GM19025 (cell line): Measurements from ENCODE around the gene CALN1.

Experiments used
- ATAC-seq: cut with Tn5 transposase; IDR thresholded peaks from one replicate; pipeline ENCODE4 v1.9.1; 2021; ENCODE audit warnings: mild to moderate bottlenecking, low read depth, moderate library complexity; ENCODE audit not compliant: unreplicated experiment

The CALN1 gene

GRCh38 chr7:72334066-72334465 is 78.1 kb downstream of the CALN1 start:
- ATAC-seq: no peak

DNA sequence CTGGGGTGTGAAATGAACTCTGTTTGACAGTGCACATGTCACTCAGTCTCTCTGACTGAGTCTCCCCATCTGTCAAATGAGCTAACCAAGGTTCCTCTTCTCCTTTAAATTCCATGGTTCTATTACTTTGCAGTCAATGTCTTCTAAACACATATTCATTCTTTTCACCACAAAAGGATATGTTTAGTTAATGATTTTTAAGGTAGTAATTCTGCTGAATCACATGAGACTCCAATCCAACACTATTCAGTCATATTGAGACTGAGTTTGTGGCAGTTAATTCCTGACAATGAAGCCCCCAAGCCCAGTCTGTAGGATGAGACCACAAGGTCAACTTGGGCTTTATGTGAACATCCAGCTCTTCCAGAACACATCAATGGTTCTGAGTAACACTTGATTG is 85.3 kb downstream of the CALN1 start:
- ATAC-seq: no peak

DNA sequence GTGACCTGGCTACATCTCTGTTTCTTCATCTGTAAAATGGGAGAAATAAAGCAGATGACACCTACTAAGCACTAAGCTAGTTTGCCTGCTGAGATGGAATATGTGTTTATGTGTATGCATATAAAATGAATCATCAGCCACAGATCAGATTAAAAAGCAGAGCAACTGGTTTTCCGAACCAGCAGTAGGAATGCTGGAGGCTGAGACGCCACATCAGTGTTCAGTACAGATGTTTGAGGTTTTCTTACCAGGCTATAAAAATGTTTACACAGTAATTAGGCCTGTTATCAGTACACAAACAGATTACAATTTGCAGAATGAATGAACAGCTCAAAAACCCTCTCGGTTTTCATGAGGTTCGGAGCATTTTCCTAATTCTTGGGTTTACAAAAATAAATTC is 85.8 kb downstream of the CALN1 start:
- ATAC-seq: no peak

DNA sequence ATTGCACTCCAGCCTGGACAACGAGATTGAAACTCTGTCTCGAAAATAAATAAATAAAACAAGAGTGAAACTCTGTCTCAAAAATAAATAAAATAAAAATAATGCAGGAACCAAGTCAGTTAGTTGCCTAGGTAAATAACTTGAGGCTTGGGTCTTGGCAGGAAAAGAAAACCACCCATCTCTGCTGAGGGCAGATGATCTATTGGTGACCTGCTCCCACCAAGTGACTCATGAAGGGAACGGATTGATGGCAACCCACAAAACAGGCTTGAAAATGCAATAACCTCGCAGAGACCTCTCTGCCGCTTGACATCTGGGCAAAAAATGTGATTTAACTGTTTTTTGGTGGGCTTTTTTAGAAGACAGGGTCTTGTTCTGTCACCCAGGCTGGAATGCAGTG is 86.6 kb downstream of the CALN1 start:
- no peak for ATAC-seq

GRCh38 chr7:72321637-72322036 is 90.5 kb downstream of the CALN1 start:
- no peak for ATAC-seq

DNA sequence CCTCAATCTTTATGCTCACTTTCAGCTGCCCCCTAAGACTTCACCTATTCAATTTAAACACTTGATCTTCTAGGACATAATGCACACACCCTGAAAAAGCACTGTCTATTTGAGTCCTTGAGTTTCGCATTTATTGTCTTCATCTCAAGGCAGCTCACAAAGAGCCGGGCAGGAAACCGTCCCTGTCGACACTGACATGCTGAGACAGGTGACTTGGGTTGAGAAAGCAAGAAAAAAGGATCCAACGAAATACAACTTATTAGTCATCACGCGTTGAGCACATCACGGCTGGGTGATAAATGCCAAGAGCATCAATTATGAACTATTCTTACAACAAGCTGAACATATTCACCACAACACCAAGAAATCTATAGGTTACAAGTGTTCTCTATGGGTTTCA is 91.1 kb downstream of the CALN1 start:
- no peak for ATAC-seq

- ATAC-seq: no peak
These were observed 94.8 kb downstream of the CALN1 start for GRCh38 chr7:72317341-72317740.

GRCh38 chr7:72316148-72316547 is 96.0 kb downstream of the CALN1 start:
- ATAC-seq: no peak

DNA sequence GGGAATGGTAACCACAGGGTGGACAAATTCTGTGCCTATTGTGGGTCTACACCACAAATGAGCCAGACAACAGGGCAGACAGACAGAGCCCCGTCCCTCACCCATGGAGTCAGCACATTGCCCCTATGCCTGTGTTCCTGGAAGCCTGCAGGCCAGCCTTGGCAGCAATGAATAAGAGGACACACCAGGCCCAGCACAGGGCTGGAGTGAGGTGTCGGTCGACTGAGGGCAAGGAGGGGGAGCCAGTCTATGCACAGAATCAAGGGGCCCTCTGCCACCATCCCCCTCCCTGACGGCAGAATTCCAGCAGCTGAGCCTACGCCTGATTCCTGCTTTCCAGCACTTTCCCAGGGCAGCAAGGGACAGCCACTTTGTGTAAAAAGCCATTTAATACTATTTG is 98.2 kb downstream of the CALN1 start:
- no peak for ATAC-seq

- no peak for ATAC-seq
These were observed 101.8 kb downstream of the CALN1 start for GRCh38 chr7:72310301-72310700.

GRCh38 chr7:72309476-72309875 is 102.7 kb downstream of the CALN1 start:
- no peak for ATAC-seq

GRCh38 chr7:72308986-72309385 is 103.2 kb downstream of the CALN1 start:
- ATAC-seq: no peak

- no peak for ATAC-seq
These were observed 104.6 kb downstream of the CALN1 start for GRCh38 chr7:72307566-72307965.

DNA sequence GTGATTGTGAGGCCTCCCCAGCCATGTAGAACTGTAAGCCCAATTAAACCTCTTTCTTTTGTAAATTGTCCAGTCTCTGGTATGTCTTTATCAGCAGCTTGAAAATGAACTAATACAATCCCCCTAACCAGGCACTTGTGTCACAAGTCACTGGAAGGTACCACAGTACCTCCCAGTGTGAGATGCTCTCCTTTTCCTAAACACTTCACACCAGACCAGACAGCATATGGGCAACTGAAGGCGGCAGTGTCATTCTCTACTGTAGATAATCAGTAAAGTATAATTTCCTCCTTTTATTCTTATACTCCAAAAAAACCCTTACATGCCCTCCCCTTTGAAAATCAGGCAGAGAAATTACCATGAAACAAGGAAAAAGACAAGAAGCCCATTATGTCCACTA is 113.2 kb downstream of the CALN1 start:
- ATAC-seq: no peak

GRCh38 chr7:72298091-72298490 is 114.0 kb downstream of the CALN1 start:
- ATAC-seq: no peak

DNA sequence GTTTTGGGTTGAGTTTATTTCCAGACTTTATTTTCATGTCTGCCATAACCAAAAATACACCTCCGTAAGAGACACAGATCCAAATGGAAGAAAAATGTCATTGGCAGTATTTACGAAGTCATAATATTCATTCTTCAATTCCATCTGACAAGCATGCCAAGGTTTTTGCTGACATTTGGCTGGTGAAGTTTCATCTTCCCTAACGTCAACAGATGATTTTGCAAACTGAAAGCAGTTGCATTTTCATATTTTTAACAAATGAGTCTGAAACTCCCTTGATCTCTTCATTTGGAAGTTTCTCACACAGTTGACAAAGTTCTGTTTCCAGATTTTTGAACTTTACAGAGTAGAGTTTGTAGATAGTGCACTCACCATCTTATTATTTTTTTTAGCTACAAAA is 114.5 kb downstream of the CALN1 start:
- no peak for ATAC-seq

- ATAC-seq: no peak
These were observed 119.3 kb downstream of the CALN1 start for GRCh38 chr7:72292794-72293193.

GRCh38 chr7:72292118-72292517 is 120.0 kb downstream of the CALN1 start:
- ATAC-seq: no peak

- ATAC-seq: no peak
These were observed 125.6 kb downstream of the CALN1 start for GRCh38 chr7:72286519-72286918.

GRCh38 chr7:72283309-72283708 is 128.8 kb downstream of the CALN1 start:
- ATAC-seq: no peak

- no peak for ATAC-seq
These were observed 130.8 kb downstream of the CALN1 start for GRCh38 chr7:72281308-72281707.

- ATAC-seq: no peak
These were observed 132.9 kb downstream of the CALN1 start for GRCh38 chr7:72279203-72279602.

GRCh38 chr7:72278550-72278949 is 133.6 kb downstream of the CALN1 start:
- ATAC-seq: no peak
